ENCODE results near the gene CERK.

Gene CERK

DNA sequence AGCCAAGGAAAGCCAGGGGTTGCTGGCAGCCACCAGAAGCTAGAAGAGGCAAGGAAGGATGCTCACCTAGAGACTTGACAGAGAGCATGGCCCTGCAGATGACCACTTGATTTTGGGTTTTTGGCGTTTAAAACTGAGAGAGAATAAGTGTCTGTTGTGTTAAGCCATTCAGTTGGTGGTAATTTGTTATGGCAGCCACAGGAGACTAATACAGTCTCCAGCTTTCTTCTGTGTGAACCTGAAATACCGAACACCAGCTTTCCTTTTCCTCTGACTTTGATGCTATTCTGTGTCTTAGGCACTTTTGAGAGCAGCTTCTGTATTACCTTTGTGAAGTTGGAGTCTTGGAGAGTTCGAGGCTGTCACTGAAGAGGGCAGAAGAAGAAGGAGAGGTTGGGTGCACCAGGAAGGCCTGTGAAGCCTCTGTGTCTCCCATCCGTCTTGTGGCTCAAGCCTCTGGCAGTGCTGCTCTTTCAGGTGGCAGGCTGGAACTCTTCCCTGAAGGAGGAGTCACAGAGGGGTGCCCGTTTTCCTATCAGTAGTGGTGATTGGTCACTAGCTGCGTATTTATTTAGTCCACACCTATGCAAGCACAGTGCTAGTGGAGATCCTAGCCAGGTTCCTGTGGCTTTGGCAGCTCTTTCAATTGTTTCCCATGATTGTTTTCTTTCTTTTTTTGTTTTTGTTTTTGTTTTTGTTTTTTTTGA, 26.9 kb upstream of the CERK start:
- no peak for DNase-seq (ENCODE audit: low spot score)

DNA sequence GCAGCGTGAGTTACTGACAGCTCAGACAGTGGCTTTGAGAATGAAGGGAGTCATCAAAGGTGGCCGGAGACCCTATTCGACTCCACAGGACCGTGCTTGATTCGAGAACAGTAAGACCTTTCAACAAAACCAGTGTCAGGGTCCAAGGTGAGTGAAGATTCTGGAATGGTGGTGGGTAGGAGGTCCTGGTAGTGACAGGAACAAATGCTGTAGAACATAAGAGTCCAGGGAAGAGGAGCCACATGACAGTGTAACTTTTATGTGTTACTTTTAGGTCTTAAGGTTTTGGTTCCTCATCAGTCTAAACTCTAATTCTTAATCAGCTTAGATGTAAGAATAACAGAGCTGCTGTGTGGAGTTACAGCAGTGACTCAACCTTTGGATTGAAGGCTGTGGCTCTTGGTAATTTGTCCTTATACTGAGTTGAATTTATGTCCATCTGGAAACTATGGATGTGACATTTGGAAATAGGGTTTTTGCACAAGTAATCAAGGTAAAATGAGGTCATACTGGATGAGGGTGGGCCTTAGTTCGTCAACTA, 26.2 kb upstream of the CERK start:
- DNase-seq (ENCODE audit: low spot score), result no peak

DNA sequence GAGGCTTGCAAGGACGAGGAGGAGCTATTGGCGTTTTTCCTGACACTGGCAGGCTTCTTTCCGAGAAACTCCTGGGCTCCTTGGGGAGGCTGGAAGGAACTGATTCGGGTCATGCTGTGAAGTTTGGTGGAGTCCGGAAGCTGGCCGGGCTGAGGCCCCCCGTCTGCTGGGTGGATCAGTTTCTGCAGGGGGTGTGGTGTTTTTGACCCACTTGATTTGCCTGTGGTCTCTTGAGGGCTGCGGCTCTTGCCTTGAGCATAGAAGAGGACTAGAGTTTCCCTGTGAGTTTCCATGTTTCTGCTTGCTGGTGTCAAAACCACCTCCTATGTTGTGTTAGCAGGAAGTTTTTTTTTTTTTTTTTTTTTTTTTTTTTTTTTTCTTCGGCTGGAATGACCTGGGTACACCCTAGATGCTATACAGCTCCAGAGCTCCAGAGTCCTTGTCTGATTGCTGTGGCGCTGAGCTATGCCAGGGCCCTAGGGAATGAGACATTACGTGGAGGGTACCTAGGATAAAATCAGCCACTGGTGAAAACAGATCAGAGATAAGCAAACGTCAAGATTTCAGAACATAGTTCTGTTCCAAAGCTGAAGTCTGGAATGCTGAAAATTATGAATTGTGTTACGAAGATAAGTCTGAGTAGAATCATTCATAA, 25.1 kb upstream of the CERK start:
- peak; percentile 60 for DNase-seq (ENCODE audit: low spot score)

DNA sequence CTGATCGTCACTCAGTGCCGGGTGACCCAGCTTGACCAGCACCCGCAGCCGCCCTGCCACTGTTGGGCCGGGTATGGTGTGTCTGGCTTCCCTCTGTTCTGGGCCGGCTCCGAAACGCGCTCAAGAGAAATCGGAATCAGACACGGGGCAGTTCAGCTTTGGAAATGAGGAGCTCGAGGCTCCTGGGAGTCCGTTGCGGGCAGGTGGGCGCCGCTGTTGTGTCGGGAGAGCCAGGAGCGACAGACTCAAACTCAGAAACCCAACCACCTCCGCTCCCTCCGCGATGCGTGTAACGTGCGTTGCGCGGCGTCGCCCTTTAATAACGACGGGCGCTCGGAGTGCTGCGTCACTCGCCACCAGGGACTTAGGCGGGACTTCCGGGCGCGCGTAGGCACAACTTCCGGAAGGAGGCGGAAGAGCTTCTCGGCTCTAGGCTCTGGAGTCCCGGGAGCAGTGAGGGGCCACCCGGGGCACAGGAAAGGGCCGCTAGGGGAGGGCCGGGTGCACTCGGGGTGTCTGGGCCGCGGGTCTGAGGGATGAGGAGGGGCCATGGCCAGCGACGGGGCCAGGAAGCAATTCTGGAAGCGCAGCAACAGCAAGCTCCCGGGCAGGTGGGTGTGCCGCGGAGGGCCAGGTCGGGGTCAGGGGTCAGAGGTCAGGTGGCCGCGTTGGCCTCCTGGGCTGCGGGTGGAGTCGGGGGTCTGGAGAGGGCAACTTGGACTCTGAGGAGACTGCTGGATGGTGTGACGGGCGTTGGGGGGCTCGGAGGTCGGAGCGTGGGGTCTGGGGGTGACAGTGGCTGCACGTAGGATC, 24.4 kb upstream of the CERK start, which contains the start of gene TBC1D22A:
Gene TBC1D22A (plus strand): TSS at position 413 of the 813 bp plus-strand sequence. CDS start 137 bp downstream, at position 550.
- DNase-seq (ENCODE audit: low spot score), result peak; percentile 97

DNA sequence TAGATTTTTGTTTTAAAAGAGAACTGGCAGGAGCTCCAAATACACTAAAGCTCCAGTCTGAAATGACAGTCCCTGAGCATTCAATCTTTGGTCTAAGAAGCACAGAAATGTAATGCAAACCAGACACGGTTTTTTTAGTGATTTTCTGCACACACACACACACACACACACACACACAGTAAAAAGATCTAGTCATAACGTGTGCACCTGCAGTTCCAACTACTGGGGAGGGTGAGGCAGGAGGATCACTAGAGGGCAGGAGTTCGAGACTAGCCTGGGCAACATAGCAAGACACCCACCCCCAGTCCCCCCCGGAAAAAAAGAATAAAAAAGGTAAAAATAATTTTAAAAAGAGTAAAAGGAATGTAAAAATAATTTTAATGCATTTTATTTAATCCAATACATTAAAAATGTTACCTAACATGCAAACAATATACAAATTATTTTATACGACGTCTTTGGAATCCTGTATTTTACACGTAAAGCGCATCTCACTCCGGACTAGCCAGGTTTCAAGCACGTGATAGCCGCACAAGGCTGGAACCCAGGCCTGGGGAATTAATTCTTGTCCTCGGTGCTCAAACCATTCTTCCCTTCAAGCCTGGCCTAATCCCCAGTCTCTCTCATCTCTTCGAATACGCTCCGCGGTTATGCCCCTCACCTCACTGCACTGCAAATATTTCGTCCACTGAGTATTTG, 23.6 kb upstream of the CERK start:
- DNase-seq (ENCODE audit: low spot score), result no peak

DNA sequence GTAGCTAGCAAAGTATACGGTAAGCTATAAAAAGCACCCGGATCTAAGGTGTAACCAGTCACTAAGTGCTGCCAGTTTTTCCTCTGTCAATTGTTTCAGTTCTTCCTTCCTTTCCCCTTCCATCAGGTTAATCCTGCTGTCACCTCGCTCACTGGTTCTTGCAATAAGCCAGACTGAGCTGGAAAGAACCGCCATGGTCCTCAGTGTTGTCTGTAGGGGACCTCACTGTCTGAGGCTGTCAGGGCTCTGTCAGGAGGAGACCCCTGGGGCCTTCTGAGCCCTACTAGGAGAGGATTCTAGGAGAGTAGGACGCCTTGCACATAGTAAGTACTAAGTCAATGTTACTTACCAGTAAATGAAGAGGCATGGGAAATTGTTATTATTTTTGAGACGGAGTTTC, 23.0 kb upstream of the CERK start:
- DNase-seq (ENCODE audit: low spot score), result no peak

DNA sequence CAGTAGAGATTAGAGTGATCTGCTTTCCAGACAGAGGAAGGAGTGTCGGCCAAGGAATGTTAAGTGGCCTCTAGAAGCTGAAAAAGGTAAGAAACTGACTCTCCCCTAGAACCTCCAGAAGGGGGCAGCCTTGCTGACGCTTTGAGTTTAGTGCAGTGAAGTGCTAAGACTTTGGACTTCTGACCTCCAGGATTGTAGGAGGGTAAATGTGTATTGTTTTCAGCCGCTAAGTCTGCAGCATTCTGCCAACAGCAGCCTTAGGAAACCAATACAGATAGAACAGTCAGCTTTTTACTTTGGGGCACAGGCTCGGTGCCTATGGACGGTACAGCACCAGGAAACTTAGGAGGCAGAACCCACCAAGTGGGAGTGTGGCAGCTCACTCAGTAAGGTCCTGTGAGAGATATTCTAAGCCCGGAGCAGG, 20.8 kb upstream of the CERK start:
- DNase-seq (ENCODE audit: low spot score), result peak; percentile 71

DNA sequence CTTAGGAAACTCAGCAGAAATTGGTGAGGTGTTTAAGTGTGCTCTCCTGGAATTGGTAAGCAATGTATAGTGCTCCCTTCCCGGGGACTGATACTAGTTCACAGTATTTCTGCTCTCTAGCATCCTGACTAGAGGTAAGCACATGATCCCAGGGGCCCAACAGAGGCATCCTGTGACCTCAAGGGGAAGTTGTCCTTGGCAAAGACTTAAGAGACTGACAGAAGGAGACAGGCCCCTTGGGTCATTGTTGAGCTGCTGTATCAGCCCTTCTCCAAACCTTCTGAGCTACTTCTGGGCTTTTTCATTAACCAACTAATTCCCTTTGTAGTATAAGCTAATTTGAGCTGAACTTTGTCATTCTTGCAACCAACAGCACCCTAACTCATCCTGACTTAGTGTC, 20.1 kb upstream of the CERK start:
- DNase-seq (ENCODE audit: low spot score), result no peak

DNA sequence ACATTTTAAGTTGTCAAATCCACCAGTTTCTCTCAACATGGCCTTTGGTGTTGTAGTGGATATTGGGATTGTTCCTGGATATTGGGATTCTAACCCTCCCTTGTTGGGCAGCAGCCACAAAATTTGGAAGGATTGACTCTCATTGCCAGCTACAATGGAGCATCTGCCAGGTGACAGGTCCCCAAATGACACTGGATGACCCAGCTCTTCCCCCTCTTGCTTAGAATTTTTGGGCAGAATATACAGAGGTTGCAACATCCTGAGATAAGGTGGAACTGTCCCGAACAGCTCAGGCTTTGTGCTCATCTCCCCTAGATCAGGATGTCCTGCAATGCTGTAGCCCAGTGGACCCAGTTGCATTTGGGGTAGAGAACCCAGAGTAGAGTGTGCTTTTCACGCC, 19.1 kb upstream of the CERK start:
- no peak for DNase-seq (ENCODE audit: low spot score)

DNA sequence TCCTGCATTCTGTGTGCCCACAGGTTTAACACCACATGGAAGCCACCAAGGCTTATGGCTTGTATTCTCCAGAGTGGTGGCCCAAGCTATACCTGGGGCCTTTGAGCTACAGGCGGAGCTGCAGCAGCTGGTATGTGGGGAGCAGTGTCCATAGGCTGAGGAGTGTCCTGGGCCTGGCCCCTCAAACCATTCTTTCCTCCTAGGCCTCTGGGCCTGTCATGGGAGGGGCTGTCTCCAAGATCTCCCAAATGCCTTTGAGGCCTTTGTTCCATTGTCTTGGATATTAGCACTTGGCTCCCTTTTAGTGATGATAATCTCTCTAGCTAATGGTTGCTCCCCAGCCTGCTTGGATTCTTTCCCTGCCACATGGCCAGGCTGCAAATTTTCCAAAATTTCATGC, 18.0 kb upstream of the CERK start:
- no peak for DNase-seq (ENCODE audit: low spot score)

DNA sequence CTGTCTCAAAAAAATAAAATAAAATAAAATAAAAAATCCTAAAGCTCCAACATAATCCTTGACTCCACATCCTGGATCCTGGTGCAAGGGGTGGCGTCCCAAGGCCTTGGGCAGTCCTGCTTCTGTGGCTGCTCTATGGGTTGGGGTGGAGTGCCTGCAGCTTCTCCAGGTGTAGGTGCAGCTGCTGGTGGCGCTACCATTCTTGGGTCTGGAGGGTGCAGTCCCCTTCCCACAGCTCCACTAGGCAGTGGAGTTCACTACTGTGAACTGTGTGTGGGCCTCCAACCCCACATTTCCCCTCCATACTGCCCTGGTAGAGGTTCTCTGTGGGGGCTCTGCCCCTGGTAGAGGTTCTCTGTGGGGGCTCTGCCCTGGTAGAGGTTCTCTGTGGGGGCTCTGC, 17.5 kb upstream of the CERK start:
- DNase-seq (ENCODE audit: low spot score), result no peak

DNA sequence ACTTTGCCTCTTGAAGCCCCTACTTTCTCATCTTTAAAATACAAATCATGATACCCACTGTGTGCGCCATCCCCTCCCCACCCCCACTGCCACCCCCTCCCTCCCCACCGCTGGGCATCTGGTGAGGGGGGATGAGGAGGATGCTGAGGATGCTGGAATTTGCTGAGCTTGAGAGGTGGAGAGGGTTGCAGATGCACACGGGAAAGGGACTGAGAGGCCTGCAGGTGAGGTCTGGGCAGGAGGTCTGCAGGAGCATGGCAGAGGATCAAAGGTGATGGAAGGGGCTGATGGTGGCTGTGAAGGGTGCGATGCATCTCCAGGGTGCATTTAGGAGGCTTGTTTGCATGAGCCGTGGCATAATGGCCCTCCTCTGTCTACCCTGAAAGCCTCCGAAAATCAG, 16.8 kb upstream of the CERK start:
- no peak for DNase-seq (ENCODE audit: low spot score)

DNA sequence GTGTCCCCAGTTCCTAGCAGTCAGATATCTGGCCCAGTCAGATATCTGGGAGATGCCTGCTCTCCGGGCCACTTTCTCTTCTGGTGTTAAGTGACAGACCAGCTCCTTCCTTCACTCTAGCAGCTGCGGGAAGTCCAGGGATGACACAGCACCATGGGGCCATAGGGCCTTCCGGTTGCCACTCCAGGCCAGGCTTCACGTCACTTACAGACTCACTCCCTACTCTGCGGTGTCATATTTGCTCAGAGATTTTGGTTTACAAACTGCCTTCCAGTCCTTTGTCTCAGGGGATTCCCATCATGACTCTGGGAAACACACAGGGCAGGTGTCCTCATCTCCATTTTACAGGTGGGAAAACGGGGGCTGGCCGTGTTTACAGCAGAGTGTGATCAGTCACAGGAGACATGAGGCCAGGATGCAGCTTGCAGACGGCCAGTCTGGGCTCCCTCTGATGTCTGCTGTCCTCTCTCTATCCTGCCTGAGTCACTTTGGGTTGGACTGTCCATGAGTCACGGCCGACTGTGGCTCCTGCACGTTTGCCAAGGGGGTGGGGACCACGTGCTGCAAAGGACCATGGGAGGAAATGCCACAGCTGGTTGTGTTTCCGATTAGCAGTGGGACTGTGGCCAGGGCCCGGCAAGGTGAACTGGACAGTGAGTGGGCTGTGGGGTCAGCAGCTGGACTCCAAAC, 16.2 kb upstream of the CERK start:
- DNase-seq (ENCODE audit: low spot score), result peak; percentile 97

DNA sequence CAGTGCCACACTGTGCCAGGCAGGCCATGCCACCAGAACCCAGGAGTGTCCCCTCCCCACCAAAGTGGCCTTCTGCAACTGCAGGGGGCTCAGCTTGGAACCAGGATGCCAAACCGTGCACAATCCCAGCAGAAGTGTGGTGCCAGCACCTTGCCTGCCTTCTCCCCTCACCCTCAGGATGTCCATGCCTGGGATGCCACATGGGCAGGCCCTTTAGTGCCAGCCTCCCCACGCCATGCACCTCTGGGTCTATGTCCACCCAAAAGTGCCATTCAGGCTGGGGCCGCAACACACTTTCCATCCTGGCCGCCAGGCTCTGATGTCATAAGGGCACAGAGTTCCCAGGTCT, 15.7 kb upstream of the CERK start:
- DNase-seq (ENCODE audit: low spot score), result no peak

DNA sequence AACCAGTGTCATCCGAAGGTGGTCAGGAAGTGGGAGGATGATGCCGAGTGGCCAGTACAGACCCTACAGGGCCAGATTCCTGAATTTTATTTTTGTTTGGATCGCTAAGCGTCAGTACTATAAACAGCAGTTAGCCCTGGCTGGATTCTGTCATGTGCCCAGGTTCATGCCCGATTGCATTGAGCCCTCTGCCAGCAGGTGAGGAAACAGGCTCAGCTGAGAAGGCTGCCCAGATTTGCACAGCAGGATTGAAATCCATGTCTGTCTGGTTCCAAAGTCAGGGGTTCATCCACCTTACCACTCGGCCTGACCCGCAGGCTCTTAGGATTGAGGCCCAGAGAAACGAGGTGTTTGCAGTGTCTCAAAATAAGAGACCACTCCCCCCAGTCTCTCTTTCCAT, 15.3 kb upstream of the CERK start:
- DNase-seq (ENCODE audit: low spot score), result no peak

DNA sequence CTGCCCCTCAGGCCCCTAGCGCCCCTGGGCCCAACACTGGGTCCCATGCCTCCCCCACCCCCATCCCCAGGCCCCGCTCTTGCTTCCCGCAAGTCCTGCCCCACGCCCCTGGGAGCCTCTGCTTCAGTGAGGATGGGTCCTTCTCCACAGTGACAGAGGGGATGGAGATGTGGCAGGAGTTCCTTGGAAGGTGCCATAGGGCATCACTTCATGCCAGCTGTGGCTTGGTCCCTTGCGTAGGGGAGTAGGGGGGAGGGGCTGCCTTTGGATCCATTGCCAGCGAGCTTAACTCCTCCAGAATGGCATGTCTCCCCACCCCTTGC, 14.9 kb upstream of the CERK start:
- DNase-seq (ENCODE audit: low spot score), result no peak

DNA sequence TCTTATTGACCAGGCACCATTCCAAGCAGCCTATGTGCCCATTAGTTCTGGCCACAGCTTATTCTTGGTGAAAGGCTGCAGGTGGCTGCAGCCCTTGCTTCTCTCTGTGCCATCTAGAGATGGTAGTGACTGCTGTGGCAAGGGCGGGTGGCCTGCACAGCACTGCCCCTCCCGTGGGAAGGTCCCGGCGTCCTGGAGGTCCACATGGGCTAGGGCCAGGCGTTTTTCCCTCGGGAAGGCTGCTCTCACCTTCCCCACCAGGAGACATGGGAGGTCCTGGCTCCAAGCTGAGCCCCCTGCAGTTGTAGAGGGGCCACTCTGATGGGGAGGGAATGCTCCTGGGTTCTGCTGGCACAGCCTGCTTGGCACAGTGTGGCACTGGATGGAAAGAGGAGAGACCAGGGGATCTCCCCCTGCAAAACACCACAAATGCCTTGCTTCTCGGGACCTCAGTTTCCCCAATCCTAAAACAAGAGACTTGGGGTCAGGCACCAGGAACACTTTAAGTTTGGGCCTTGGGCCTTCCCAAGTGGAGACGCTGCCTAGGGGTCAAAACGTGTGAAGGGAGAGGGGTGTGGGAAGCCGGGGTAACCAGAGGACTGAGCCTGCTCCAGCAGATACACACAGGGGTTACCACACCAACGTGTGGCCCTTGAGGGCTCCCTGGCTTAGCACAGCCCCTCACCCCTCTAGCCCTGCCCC, 14.4 kb upstream of the CERK start:
- DNase-seq (ENCODE audit: low spot score), result no peak

DNA sequence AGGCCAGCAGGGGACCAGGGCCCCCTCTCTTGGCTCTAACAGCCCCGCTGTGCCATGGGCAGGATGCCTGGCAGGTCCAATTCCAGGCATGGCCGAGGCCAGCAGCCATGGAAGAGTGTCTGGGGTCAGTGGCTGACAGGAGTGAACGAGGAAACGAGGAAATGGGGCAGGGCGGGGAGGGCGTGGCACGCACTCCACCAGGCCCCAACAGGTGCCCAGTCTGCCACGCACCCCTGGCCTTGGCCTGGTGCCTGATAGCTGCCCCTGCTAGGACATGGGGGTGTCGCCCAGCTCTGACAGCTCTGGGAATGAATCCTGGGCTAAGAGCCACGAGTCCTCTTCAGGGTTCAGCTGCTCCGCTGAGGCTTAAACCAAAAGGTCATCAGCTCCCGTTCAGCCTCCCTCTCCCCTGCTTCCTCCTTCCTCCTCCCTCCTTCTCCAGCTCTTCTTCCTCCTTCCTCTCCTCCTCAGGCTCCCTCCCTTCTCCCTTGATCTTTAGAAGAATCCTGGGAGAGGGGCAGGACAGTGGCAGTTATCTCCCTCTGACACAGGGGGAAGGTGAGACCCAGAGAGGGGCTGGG, 12.9 kb upstream of the CERK start:
- DNase-seq (ENCODE audit: low spot score), result no peak

DNA sequence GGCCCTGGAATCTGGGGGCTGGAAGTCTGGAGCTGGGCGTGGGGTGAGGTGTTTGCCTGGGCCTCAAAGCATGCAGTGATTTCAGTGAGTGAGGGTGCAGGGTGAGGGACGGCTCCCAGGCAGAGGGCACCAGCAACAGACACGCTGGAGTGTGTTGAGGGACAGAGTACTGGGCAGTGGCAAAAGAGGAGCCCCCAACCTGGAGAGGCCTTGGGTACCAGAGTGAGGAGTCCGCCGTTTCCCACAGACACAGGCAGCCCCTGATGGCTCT, 12.4 kb upstream of the CERK start:
- DNase-seq (ENCODE audit: low spot score), result no peak

DNA sequence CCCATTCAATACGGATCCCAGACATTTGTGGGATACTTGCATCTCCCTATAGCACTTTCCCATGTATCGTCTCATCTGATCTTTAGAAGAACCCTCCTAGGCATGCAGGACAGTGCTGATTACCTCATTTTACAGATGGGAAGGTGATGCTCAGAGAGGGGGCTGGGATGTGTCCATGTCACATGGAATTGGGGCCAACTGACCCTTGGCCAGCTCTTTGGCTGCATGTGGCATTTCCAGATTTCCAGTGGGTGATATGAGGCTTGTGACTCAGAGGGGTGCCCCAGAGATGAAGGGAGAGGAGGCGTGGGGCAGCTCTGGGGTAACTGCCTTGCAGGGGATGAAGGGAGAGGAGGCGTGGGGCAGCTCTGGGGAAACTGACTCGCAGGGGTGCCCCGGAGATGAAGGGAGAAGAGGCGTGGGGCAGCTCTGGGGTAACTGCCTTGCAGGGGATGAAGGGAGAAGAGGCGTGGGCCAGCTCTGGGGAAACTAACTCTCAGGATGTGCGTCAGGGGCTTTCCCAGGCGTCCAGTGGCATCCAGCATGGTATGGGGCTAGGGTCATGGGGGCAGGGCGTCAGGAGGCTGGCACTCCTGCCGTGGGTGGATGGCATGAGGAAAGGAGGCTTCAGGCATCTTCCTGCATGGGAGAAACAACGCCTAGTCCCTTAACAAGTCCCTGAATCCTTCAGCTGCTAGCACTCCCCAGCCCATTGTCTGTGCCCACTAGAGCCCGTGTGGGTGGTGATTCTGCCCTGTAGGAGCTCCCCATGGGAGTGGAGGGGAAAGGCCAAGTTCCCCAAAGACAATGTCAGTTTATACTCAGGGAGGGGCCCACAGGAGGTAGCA, 11.9 kb upstream of the CERK start:
- DNase-seq (ENCODE audit: low spot score), result no peak

Measured in GM03348 (cell line).